Esophagus muscularis mucosa (tissue), 4 donors: Measurements from ENCODE around the gene UBXN2A. TPM values are rescaled to one million over a fixed set of nuclear protein-coding genes. Genes with fewer than 3 reads are reported as not detected.

Experiments
- DNase-seq: peaks from one replicate; pipeline ENCODE4 v3.0.0-alpha.2; 2017; ENCODE audit errors: extremely low spot score
- H3K27ac ChIP-seq, 4 donors: fragments of 200-600 bp; sonication (generic); replicated peaks in 1 of 4; 1 replicate in 3 of 4; 2 replicates in 1 of 4; pipeline ENCODE4 v1.5.1; 2016 to 2019; ENCODE audit warnings: mild to moderate bottlenecking in 1 of 4
- H3K27me3 ChIP-seq, 4 donors: fragments of 200-600 bp; sonication (generic); one replicate each; pipeline versions ENCODE4 v1.5.1 to v1.6.0; 2016 to 2019
- H3K36me3 ChIP-seq, 4 donors: fragments of 200-600 bp; sonication (generic); one replicate each; pipeline ENCODE4 v1.5.1; 2016 to 2019
- H3K4me1 ChIP-seq, 4 donors: fragments of 200-600 bp; sonication (generic); one replicate each; pipeline ENCODE4 v1.5.1; 2016 to 2019
- H3K4me3 ChIP-seq, 4 donors: fragments of 200-600 bp; sonication (generic); 1 replicate in 2 of 4; 2 replicates in 2 of 4; pipeline ENCODE4 v1.5.1; 2016 to 2019; ENCODE audit warnings: mild to moderate bottlenecking in 4 of 4, moderate library complexity in 1 of 4
- H3K9me3 ChIP-seq, 4 donors: fragments of 200-600 bp; sonication (generic); 1 replicate in 3 of 4; 2 replicates in 1 of 4; pipeline ENCODE4 v1.5.1; 2016 to 2019
- EP300 ChIP-seq: sonication (generic); formaldehyde crosslinking; IDR thresholded peaks from one replicate; pipeline ENCODE4 v1.6.1; 2017; ENCODE audit warnings: antibody characterized with exemption
- POLR2A ChIP-seq: fragments of 450-650 bp; IDR thresholded peaks from one replicate; pipeline ENCODE4 v1.6.1; 2017; ENCODE audit warnings: antibody characterized with exemption, moderate library complexity, mild to moderate bottlenecking, low read depth
- POLR2AphosphoS5 ChIP-seq, 2 donors: sonication (generic); formaldehyde crosslinking; IDR thresholded peaks; one replicate each; pipeline ENCODE4 v1.6.1; 2017; ENCODE audit warnings: antibody characterized with exemption in 2 of 2
- WGBS: methylation state at CpG from one replicate; pipeline ENCODE4 v1.1.5; 2018; 5-methylcytosine and 5-hydroxymethylcytosine counted together
- intact Hi-C: fragments of 100-400 bp; cut with DNase I; formaldehyde crosslinking; loops from one replicate; pipeline ENCODE4 v1.15.1; 2023
- total RNA-seq, 4 donors: library from RNA; depleted of rRNA; stranded (reverse); fragments of >200 nt; gene quantifications; one replicate each; pipeline versions ENCODE4 v1.1.0 to v1.2.1, GENCODE V29; 2016
- TF ChIP-seq, protein P1 (sequence below), 3 experiments: fragments of 200-600 bp in 2 of 3; fragments of 450-650 bp in 1 of 3; sonication (generic) in 2 of 3; IDR thresholded peaks; one replicate each; pipeline ENCODE4 v1.5.1; 2017 to 2019; ENCODE audit warnings: antibody characterized with exemption in 3 of 3, mild to moderate bottlenecking in 2 of 3, moderate library complexity in 1 of 3

Gene UBXN2A
- total RNA-seq, 4 donors from 2014 or later = 17.1 to 23.4 (median 20.3) TPM

DNA sequence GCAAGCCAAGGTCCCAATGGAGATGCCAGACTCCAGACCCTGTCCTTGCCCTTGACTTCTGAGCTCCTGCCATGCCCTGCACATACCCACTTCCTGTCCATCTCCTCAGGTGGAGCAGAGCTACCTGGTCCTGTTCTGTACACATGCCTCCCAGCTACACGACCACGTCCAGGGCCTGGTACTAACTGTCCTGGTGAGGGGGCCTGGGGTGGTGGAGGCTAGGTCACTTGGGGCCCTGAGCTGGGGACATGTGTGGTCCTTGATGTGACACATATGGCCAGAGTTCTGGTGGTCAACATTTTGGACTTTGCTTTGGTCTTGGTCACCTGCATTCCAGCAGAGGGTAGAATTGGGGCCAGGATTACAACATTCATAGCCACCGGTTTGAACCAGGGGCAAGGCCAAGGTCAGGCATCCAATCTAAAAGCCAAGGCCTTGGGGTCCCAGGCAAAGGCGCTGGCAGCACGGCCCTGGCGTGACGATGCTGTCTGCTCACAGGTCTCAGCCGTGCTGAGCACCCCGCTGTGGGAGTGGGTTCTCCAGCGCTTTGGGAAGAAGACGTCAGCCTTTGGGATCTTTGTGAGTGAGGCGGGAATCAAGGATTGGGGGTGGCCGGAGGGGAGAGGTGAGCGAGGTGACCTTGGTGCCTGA lies 82.2 kb downstream of the UBXN2A start:
- 93% methylated on average over 12 of the region's 14 CpGs for WGBS
- Histone ChIP-seq H3K27me3 (no peaks in the 10 kb centered on the region), H3K36me3 (peaks cover 14 to 52% (median 34%) of the 10 kb centered on the region in 4 donors), H3K27ac (no peak overlapping the region), H3K4me1 (no peaks in the 10 kb centered on the region), H3K9me3 (no peaks in the 10 kb centered on the region), H3K4me3 (no peak overlapping the region)
- no peak for DNase-seq
- intact Hi-C loops = no loop called here
- TF ChIP-seq EP300 (no peak), POLR2A (no peak), POLR2AphosphoS5 (IDR thresholded peaks at IDR 0.05) (no peak)
- TF ChIP-seq, protein P1, sequence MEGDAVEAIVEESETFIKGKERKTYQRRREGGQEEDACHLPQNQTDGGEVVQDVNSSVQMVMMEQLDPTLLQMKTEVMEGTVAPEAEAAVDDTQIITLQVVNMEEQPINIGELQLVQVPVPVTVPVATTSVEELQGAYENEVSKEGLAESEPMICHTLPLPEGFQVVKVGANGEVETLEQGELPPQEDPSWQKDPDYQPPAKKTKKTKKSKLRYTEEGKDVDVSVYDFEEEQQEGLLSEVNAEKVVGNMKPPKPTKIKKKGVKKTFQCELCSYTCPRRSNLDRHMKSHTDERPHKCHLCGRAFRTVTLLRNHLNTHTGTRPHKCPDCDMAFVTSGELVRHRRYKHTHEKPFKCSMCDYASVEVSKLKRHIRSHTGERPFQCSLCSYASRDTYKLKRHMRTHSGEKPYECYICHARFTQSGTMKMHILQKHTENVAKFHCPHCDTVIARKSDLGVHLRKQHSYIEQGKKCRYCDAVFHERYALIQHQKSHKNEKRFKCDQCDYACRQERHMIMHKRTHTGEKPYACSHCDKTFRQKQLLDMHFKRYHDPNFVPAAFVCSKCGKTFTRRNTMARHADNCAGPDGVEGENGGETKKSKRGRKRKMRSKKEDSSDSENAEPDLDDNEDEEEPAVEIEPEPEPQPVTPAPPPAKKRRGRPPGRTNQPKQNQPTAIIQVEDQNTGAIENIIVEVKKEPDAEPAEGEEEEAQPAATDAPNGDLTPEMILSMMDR (IDR thresholded peaks at IDR 0.05) = no peak

DNA sequence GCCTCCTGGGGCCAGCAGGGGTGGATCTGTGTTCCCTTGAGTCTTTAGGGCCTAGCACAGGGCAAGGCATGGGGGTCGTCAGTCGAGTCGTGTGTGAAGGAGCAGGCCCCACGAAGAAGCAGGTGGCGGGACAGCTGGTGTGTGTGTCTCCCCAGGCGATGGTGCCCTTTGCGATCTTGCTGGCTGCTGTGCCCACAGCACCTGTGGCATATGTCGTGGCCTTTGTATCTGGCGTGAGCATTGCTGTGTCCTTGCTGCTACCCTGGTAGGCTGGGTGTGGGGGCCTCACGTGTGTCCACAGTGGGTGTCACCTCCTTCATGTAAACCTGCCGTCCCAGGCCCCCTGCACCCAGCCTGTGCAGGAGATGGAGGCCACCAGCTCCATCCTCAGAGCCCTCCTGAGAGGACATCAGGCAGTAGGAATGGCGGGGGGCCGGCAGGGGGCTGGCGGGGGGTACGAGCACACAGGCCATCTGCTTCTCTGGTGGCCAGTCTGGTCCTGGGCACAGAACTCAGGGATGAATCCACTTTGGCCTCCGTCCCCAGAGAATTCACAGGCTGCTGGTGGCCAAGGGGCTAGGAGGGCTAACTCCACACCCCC lies 82.8 kb downstream of the UBXN2A start:
- peaks cover 14 to 58% (median 37%) of the 10 kb centered on the region in 4 donors for H3K36me3 ChIP-seq
- 84% methylated on average over 11 of the region's 16 CpGs for WGBS
- intact Hi-C loops = no loop called here

DNA sequence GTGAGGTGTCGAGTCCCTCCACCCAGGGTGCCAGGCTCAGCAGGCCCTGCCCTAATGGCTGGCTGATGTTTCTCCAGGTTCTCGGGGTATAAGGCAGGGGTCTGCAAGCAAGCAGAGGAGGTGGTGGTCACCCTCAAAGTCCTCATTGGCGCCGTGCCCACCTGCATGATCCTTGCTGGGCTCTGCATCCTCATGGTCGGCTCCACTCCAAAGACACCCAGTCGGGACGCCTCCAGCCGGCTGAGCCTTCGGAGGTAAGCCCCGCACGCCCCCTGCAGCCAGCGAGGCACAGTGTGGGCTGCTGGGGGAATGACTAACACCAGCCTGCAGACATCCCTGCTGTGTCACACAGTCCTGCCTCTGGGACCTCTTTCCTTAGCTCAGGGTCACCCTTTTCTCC lies 83.8 kb downstream of the UBXN2A start:
- H3K27ac ChIP-seq = no peak overlapping the region
- no peaks in the 10 kb centered on the region for H3K9me3 ChIP-seq
- H3K27me3 ChIP-seq = no peaks in the 10 kb centered on the region
- TF ChIP-seq, protein P1 (IDR thresholded peaks at IDR 0.05) = peak in 2 of 3 experiments; percentile 8 to 30
- TF ChIP-seq EP300 = no peak
- H3K4me1 ChIP-seq = no peaks in the 10 kb centered on the region
- H3K36me3 ChIP-seq = peaks cover 14 to 68% (median 44%) of the 10 kb centered on the region in 4 donors
- intact Hi-C loops = no loop called here
- no peak for DNase-seq
- WGBS = 71% methylated on average over 1 of the region's 12 CpGs
- H3K4me3 ChIP-seq = no peak overlapping the region

More for the DNA sequence above, 82.8 kb downstream of the UBXN2A start:
- no peak overlapping the region for H3K27ac ChIP-seq
- H3K4me1 ChIP-seq = no peaks in the 10 kb centered on the region
- no peak overlapping the region for H3K4me3 ChIP-seq
- no peak for TF ChIP-seq POLR2AphosphoS5 (IDR thresholded peaks at IDR 0.05)
- TF ChIP-seq, protein P1 (IDR thresholded peaks at IDR 0.05) = no peak
- TF ChIP-seq POLR2A = no peak
- TF ChIP-seq EP300 = no peak
- DNase-seq = no peak
- H3K9me3 ChIP-seq = no peaks in the 10 kb centered on the region
- no peaks in the 10 kb centered on the region for H3K27me3 ChIP-seq

GRCh38 chr2:24024996-24025663 lies 84.9 kb downstream of the UBXN2A start:
- Histone ChIP-seq H3K9me3 (no peaks in the 10 kb centered on the region), H3K36me3 (peaks cover 18 to 79% (median 55%) of the 10 kb centered on the region in 4 donors), H3K27ac (no peak overlapping the region), H3K4me1 (no peaks in the 10 kb centered on the region), H3K27me3 (no peaks in the 10 kb centered on the region), H3K4me3 (no peak overlapping the region)
- 90% methylated on average over 16 of the region's 17 CpGs for WGBS
- TF ChIP-seq POLR2A (no peak), EP300 (no peak), POLR2AphosphoS5 (IDR thresholded peaks at IDR 0.05) (no peak)
- TF ChIP-seq, protein P1 (IDR thresholded peaks at IDR 0.05) = no peak
- intact Hi-C loops = no loop called here
- no peak for DNase-seq
